HL-60 (cell line): ENCODE data around the gene ELAVL1.

Experiments used
- CTCF ChIP-seq: IDR thresholded peaks from one replicate; pipeline ENCODE4 v1.5.1; 2011; ENCODE audit warnings: low read length, control low read depth, inconsistent platforms; ENCODE audit not compliant: insufficient read depth
- GABPA ChIP-seq: IDR thresholded peaks from 2 replicates; pipeline ENCODE4 v1.6.1; 2012; ENCODE audit warnings: low read depth
- POLR2AphosphoS5 ChIP-seq: IDR thresholded peaks from 2 replicates; pipeline ENCODE4 v1.6.1; 2012; ENCODE audit warnings: low read depth
- REST ChIP-seq: IDR thresholded peaks from 2 replicates; pipeline ENCODE4 v1.6.1; 2012; ENCODE audit warnings: low read depth; ENCODE audit not compliant: insufficient replicate concordance
- SPI1 ChIP-seq: IDR thresholded peaks from 2 replicates; pipeline ENCODE4 v1.6.1; 2012; ENCODE audit warnings: low read depth, mild to moderate bottlenecking, borderline replicate concordance

DNA sequence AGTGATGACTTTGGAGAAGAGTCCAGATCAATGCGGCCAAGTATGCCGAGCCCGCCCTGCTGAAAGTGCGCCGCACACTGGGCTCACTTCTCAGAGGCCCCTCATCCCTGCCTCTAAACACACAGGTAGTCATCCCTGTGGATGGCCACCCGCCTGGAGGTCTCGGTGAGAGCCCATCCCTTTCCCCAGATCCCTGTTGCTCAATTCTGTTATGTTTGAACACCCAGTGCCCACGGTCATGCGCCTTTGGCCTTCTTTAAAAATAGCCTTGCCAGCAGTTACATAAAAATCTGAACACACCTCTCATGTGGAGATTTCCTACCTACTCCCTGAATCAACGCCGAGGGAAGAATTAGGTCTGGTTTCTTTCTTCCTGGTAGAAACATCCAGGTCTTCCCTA is 11.9 kb downstream of the ELAVL1 start:
- TF ChIP-seq CTCF: no peak
- no peak for TF ChIP-seq REST
- TF ChIP-seq POLR2AphosphoS5: no peak
- no peak for TF ChIP-seq GABPA
- TF ChIP-seq SPI1: no peak
